NCI-H2107 treated with DMSO at 0.1 percent for 48 hours (cell line): Measurements from ENCODE around the gene CLIC1.

Experiments used
- DNase-seq: peaks from one replicate; lab custom pipeline; 2025; ENCODE audit not compliant: unreplicated experiment; lab: John Stamatoyannopoulos, UW

The CLIC1 gene

DNA sequence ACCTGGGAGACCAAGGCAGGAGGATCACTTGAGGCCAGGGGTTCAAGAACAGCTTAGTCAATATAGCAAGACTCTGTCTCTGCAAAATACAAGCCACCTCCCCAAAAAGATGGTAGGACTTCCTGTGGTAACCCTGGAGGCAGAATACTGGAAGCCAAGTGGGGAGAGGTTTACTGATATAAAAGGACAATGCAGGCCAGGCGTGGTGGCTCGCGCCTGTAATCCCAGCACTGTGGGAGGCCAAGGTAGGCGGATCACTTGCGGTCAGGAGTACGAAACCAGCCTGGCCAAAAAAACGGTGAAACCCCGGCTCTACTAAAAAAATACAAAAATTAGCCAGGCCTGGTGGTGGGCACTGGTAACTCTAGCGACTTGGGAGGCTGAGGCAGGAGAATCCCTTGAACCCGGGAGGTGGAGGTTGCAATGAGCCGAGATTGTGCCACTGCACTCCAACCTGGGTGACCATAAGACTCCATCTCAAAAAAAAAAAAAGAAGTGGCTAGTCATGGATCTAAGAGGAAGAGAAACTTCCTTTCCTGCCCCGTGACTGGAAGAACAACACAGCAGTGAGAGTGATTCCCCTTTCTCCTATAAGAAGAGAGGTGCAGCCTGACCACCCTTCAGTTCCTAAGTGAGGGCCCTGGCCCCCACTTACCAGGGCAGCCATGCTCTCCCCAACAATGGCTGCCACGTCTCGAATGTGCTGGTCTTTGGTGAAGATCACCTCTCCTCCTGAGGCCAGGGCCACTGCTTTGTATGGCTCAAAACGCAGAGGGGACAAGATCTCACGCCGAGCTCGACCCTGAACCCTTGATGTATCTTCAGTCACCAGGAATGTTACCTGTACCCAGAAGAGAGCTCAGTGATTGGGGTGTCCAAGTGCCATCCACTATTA lies 32.3 kb upstream of the CLIC1 start:
- no peak for DNase-seq

DNA sequence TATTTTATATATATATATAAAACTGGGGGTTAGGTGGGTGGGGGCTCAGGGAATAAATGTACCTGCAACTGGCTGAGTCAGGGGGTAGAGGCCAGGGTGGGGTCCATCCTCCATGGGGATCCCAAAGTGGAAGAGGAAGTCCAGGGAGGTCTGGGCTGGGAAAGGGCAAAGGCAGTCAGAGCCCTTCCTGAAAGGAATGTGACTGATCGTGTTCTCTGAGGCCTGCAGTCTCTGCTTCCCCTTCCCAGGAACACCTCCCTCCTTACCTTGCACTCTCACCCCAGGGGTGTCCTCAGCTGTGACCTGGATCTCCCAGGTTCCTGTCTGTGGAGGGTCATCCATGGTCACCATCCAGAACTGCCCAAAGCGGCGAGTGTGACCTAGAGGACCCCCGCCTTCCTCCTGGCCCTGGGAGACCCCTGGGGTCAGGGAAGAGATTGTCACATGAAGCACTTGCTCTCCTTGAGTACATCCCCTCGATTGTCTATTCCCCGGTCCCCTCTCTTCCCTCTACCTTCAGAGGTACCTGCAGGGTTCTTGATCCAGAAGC lies 30.8 kb upstream of the CLIC1 start:
- no peak for DNase-seq

DNA sequence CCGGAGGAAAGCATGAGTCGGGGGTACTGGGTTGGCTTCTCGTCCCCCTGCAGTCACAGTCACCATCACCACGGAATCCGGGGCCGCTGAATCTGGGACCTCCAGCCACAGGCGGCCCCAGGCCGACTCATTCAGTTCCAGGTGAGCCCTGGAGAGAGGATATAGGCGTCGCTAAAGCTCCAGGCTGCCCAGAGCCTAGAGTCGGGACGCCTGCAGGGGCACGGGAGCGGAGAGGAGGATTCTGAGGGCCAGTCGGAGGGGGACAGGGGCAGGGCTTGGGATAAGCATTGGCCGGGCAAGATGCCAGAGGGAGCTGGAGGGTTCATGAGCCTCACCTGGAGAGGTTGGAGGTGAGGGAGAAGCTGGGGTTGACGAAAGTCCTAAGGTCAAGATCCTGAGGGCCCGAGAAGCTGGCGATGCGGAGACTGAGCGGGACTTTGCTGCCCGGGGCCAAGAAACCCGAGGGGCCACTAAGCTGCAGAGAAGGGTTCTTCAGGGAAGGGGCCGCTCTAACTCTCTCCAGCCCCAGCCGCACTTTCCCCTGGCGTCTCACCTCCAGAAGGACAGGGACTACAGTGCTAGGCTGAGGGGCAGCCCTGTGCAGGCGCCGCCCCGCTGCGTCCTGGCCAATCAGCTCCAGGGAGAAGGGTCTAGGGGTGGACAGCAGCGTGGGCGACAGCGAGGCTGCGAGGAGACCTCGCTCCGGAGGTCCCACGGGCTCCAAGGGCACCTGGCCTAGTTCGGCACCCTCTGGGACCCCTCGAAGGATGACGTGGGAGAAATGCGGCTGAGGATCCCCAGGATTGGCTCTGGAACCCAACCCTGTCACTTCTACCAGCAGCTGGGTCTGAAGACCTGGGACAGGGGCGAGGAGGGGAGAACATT lies 29.8 kb upstream of the CLIC1 start:
- no peak for DNase-seq

DNA sequence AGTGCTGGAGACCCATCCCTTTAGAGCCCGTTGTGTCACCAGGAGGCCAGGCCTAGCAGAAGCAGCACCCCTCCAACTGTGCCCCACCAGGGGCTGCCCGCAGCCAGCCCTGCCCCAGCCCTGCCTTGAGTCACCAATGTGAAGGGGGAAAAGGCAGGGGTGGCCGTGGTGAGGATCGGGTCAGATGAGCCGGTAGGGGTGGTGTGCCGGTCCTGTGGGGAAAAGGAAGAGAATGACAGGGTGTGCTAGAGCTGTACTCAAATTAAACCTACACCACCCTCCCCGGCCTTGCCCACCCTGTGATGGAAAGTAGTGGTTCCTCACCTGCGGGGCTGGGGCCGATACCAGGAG lies 29.2 kb upstream of the CLIC1 start:
- DNase-seq = no peak

DNA sequence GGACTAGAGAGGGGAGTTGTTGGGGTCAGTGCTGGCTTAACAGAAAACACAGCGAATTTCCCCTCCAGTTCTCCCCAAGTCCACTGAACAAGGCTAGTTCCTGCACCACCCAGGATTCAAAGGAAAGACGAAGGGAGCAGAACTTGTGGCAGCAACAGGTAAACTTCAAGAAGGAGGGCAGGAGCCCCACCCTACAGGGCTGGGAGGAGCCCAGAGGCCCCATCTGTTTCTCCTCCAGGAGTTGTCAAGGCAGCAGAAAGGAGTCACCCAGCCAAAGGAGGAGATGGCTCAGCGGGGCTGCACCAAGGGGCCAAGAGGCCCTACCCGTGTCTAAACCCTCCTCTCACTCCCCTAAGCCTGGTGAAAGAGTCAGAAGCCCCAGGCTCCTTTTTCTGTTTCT lies 27.9 kb upstream of the CLIC1 start:
- no peak for DNase-seq

DNA sequence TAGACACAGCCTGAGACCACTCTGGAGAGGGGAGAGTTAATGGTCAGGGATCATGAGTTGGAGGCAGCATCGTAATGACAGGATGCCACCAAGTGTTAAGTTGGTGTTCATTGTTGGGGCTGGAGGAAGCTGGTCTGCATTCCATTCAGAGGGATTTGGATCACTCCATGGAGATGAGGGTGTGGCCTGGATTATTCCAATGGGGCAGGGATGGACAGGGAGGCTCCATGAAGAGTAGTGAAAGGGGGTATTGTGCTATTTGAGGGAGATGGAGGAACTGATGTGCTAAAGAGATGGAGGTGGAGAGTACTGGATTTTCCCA lies 27.2 kb upstream of the CLIC1 start:
- DNase-seq = no peak

DNA sequence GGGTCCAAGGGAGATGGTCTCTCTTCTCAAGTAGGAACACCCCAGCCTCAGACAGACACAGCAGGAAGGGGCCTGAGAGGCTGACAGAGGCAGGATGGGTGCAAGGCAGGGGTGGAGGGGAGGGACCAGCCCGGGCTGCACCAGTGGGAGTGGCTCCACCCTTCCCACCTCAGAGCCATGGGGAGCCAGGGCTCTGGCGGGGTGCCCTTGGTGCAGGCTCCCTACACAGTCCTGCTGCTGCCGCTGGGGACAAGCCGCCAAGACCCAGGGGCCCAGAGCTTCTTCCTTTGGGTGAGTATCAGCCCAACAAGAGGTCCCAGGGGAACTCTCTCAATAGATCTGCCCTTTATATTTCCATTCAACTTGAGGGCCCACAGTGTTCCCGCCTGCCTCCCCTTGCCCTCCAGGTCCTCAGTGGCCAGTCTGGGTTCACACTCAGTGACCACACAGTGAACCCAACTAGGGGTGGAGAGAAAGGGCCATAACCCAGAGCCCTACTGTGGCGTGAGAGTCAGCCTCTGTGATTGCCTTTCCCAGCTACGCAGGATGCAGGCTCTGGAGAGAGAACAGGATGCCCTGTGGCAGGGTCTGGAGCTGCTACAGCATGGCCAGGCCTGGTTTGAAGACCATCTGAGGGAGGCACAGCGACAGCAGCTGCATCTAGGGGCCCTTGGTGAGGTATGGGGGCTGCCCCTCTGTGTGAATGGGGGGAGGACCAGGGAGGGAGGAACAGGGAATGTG lies 26.7 kb upstream of the CLIC1 start:
- DNase-seq = no peak

DNA sequence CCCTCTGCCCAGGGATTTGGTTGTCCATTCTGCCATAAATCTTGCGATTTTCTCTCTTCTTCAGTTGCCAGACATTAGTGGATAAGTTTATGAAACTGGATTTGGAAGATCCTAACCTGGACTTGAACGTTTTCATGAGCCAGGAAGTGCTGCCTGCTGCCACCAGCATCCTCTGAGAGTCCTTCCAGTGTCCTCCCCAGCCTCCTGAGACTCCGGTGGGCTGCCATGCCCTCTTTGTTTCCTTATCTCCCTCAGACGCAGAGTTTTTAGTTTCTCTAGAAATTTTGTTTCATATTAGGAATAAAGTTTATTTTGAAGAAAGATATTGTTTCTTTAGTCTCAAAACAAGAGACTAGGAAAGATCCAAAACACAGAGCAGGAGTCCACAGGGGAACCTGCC lies 26.0 kb upstream of the CLIC1 start, which contains the start of gene SAPCD1:
SAPCD1 (plus strand) TSS at position 301 of the 400 bp plus-strand sequence. CDS start 399 bp downstream, outside the sequence.
- no peak for DNase-seq

DNA sequence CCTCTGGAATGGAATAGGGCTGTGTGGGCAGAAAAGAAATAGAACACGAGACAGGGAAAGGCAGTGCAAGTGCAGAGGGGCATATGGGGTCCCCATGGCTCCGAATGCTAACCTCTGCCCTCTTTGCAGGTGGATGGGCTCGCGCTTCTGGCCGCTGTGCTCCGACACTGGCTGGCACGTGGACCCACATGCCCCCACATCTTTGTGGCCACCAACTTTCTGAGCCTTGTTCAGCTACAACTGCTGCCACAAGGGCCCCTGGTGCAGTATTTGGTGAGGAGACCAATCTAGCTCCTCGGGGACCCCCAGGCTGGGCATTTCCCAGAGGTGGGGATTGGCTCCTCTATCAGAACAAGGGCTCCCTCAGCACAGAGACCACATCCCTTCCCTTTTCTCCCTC lies 25.0 kb upstream of the CLIC1 start:
- DNase-seq = no peak

DNA sequence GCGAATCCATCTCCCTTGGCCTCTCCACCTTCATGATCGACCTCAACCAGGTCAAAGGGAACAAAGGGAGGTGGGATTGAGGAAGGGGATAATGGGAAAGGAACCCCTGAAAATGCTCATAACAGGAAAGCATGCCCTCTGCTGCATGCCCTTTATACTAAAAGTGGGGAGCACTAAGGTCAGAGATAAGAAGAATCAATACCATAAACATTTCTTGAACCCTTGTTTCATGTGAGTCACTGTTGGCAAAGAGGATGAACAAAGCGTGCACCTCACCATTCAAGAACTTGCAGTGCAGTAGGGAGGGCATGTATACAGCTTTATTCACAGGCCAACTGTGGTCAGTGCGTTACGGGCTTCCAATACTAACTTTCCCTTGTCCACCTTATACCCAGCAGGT lies 24.5 kb upstream of the CLIC1 start:
- DNase-seq = no peak

DNA sequence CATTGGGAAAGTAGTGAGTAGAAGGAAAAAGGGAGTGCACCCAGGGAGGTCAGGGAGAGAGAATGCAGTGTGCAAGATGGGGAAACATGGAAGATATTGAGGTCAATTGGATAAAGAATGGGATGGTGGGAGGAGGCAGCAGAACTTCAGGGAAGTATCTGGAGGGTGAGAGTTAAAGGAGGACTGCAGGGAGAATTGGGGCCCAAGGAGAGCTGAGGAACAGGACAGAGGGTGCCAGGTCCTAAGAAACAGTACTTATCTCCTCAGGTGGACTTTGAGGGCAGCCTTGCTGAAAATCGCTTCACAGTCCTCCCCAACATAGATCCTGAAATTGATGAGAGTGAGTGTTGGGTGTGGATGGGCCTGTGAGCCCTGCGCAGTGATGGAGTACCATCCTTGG lies 22.0 kb upstream of the CLIC1 start:
- no peak for DNase-seq

DNA sequence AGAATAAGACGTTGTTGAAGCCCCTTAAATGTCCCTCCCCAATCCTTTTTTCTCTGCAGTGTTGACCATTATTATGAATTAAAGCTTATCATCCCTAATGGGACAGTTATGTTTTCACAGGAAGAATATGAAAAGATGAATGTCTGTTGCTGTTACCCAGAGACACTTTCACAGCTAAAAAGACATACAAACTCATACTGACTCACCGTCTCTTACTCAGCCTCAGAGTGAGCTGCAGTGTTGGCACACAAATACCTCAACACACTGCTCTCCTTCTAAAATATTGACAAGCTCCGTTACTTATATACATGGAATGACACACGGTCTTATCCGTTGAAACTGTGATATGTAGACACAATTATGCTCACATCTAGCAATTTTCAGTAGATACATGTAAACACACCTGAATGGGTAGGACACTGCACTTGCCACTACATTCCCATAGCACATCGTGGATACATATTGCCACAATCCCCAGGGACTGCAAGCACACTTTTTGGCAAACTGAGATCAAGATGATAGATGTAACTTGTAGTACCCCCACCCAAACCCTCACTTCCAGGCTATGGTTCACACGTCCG lies 16.5 kb upstream of the CLIC1 start:
- no peak for DNase-seq

DNA sequence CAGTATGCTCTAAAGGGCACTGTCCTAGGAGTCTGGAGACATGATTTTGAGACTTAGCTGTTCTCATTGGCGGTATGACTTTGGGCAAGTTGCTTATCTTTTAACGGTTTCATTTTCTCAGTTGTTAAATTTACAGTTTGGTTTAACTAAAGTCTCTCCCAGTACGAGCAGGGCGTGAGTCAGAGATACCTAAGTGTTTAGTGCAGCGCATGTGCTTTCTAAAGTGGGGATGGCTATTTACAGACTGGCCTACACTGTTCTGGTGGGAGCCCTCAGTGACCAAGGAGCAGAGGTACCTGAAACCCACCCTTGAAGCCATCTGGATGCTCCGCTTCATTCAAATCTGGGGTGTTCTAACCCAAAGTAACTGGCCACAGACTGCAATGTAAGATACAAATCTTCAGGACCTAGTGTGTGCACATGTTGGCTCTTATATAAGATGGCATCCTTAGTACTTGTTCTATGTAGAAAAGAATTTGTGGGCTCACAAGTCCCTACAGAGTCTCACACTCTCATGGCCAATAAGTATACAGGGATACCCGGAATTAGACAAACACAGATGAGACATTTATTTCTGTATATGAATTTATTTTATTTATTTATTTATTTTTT lies 14.2 kb upstream of the CLIC1 start:
- DNase-seq = no peak

DNA sequence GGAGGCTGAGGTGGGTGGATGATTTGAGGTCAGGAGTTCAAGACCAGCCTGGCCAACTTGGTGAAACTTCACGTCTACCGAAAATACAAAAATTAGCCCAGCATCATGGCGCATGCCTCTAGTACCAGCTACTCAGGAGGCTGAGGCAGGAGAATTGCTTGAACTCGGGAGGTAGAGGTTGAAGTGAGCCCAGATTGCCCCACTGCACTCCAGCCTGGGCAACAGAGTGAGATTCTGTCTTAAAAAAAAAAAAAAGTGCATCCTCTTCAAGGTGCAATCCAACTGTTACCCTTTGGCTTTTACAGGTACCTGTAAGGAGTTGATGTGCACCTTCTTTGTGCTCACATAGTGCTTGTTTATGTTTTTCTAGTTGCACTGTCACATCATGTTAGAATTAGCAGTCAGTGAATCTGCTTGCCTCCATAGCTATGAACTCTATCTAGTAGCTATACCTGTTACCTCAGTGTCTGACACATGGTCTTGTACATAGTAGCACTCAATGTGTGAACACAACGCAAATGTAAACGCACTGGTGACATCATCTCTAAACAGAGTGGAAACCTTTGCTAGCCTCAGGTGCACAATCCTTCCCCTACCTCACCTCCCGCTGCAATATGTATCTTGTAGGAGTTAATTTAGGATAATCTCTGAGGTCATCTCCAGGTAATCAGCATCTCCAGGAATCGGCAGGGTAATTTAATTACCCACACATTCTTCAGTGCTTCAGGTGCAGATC lies 13.1 kb upstream of the CLIC1 start:
- DNase-seq = no peak

DNA sequence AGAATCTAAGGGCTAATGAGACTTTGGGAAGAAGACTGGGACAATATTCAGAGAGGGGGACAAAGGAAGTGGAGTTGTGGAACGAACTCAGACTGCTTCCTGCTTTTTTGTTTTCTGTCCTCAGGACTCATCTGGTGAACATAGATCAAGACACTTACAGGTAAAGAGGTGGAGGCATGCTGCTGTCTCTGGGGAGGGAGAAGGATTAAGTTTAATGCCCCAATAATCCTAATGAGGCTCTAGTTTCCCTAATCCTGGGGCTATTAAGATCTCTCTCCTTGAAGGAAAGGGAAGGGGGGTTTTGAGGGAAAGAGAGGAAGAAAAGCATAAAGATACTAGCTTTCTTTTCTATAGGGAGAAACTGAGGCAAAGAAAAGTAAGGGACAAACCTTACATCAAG lies 8.1 kb upstream of the CLIC1 start:
- no peak for DNase-seq

DNA sequence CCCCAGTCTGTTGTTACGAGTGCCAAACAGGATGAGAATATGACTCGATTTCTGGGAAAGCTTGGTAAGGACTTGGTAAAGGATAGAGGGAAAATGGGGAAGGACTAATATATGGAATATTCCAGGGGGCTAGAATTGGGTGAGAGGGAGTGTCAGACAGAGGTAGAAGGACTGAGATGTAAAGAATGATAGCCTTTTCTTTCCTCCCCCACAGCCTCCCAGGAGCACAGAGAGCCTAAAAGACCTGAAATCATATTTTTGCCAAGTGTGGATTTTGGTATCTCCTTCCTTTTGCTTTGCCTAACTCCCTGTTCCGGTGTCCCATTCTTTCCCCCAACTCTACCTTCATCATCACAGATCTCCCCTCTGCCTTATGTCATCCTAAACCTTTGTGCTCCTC lies 6.6 kb upstream of the CLIC1 start:
- no peak for DNase-seq

DNA sequence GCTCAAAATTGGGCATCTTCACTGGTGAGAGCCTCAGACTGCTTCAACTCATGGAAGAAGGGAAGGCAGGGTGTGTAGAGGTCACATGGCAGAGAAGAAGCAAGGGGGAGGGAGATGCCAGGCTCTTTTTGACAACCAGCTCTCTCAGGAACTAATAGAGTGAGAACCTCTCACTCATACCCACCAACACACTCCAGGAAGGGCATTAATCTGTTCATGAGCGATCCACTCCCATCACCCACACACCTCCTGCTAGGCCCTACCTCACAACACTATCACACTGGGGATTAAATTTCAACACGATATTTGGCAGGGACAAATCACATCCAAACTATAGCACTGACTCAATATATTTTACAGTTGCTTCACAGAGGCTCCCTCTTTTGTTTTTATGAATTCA lies 5.5 kb upstream of the CLIC1 start:
- DNase-seq = no peak

DNA sequence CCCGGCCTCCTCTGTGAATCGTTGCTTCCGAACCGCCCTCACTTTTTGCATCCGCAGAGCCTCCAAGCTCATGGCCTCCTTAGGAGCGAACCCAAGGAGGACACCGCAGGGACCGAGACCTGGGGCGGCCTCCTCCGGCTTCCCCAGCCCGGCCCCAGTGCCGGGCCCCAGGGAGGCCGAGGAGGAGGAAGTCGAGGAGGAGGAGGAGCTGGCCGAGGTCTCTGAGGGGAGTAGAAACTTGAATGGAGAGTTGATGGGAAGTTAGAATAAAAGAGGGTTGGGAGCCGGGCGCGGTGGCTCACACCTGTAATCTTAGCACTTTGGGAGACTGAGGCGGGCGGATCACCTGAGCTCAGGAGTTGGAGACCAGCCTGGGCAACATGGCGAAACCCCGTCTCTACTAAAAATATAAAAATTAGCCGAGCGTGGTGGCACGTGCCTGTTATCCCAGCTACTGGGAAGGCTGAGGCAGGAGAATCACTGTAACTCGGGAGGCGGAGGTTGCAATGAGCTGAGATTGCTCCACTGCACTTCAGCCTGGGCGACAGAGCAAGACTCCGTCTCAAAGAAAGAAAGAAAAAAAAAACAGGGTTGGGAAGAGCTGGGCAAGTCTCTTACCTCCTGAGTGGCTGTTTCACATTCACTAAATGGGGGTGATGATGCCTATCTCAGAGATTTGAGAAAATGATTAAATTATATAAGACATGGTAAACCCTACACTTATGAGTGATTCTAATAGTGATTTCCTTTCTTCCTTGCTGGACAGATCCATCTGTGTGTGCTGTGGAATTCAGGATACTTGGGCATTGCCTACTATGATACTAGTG lies 4.3 kb upstream of the CLIC1 start:
- no peak for DNase-seq
